ENCODE measurements around the gene GALNTL6.

Gene GALNTL6

GRCh38 chr4:171924746-171925376 is 111.7 kb downstream of the GALNTL6 start:
- 87% methylated on average over 5 of the region's 5 CpGs for WGBS

DNA sequence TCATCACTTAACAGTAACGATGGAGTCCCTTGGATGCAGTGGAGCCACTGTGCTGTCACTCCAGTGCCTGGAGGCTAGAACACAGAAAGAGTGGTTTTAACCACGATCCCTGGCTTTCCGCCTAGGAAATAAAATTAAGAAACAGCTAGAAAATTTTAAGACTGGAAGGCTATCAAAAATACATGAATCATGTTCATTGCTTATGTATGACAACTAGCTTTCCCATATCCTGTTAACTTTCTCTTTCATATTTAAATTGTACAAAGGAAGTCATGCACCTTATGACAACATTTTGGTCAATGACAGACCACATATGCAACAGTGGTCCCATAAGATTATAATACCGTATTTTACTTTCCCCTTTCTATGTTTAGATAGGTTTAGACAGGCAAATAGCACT is 115.1 kb downstream of the GALNTL6 start:
- H4K8ac ChIP-seq (ENCODE audit: low read length) = no peak overlapping the region
- no peaks in the 10 kb centered on the region for H3K79me1 ChIP-seq (replicated peaks; ENCODE audit: low read length, poor library complexity, severe bottlenecking)
- no peak overlapping the region for H2AFZ ChIP-seq (ENCODE audit: low read depth, low read length)
- H3K36me3 ChIP-seq (ENCODE audit: control insufficient read depth in 1 of 2, insufficient read depth in 2 of 2, low read depth in 1 of 2, low read length in 2 of 2) = no peaks in the 10 kb centered on the region
- H3K18ac ChIP-seq (ENCODE audit: low read depth in 1 of 2, low read length in 2 of 2) = no peak overlapping the region
- H3K4me3 ChIP-seq (ENCODE audit: insufficient read depth in 1 of 2, low read depth in 1 of 2, low read length in 2 of 2) = no peak overlapping the region
- no peak overlapping the region for H2BK120ac ChIP-seq (ENCODE audit: low read depth, low read length)
- H2BK5ac ChIP-seq (ENCODE audit: low read depth, low read length, poor library complexity, severe bottlenecking) = no peak overlapping the region
- no peak overlapping the region for H2AK5ac ChIP-seq (ENCODE audit: low read length, severe bottlenecking)
- no peak overlapping the region for H2BK12ac ChIP-seq (ENCODE audit: low read length in 2 of 2)
- no peak overlapping the region for H4K91ac ChIP-seq (ENCODE audit: low read length)
- WGBS = 88% methylated on average over 1 of the region's 4 CpGs
- H3K9ac ChIP-seq (ENCODE audit: low read length) = no peak overlapping the region
- H3K4me1 ChIP-seq (ENCODE audit: control insufficient read depth, insufficient read depth, low read depth, low read length) = no peaks in the 10 kb centered on the region
- H3K27ac ChIP-seq (ENCODE audit: low read length, poor library complexity, severe bottlenecking) = no peak overlapping the region
- no peaks in the 10 kb centered on the region for H3K9me3 ChIP-seq (ENCODE audit: control insufficient read depth, low read length)
- H3K23ac ChIP-seq (ENCODE audit: low read length in 2 of 2) = no peak overlapping the region
- H3K27me3 ChIP-seq (ENCODE audit: control insufficient read depth in 1 of 2, insufficient read depth in 1 of 2, low read length in 2 of 2) = no peaks in the 10 kb centered on the region
- H3K4ac ChIP-seq (ENCODE audit: low read depth in 1 of 2, low read length in 2 of 2) = no peak overlapping the region
- no peak for DNase-seq
- H2BK15ac ChIP-seq (ENCODE audit: low read depth, poor library complexity, severe bottlenecking) = no peak overlapping the region
- H3K4me2 ChIP-seq (ENCODE audit: low read length, poor library complexity, severe bottlenecking) = no peak overlapping the region
- no peak overlapping the region for H3K14ac ChIP-seq (ENCODE audit: low read length in 2 of 2)

More at GRCh38 chr4:171924746-171925376, 111.7 kb downstream of the GALNTL6 start:
- Histone ChIP-seq H2AFZ (ENCODE audit: low read depth, low read length) (no peak overlapping the region), H2BK5ac (ENCODE audit: low read depth, low read length, poor library complexity, severe bottlenecking) (no peak overlapping the region), H3K9me3 (ENCODE audit: control insufficient read depth, low read length) (no peaks in the 10 kb centered on the region), H3K9ac (ENCODE audit: low read length) (no peak overlapping the region), H3K27me3 (ENCODE audit: control insufficient read depth in 1 of 2, insufficient read depth in 1 of 2, low read length in 2 of 2) (no peaks in the 10 kb centered on the region), H3K23ac (ENCODE audit: low read length in 2 of 2) (no peak overlapping the region), H2BK120ac (ENCODE audit: low read depth, low read length) (no peak overlapping the region), H3K4me3 (ENCODE audit: insufficient read depth in 1 of 2, low read depth in 1 of 2, low read length in 2 of 2) (no peak overlapping the region), H3K4me2 (ENCODE audit: low read length, poor library complexity, severe bottlenecking) (no peak overlapping the region), H2BK12ac (ENCODE audit: low read length in 2 of 2) (no peak overlapping the region), H3K4me1 (ENCODE audit: control insufficient read depth, insufficient read depth, low read depth, low read length) (no peaks in the 10 kb centered on the region), H3K14ac (ENCODE audit: low read length in 2 of 2) (no peak overlapping the region), H3K4ac (ENCODE audit: low read depth in 1 of 2, low read length in 2 of 2) (no peak overlapping the region), H3K36me3 (ENCODE audit: control insufficient read depth in 1 of 2, insufficient read depth in 2 of 2, low read depth in 1 of 2, low read length in 2 of 2) (no peaks in the 10 kb centered on the region), H2AK5ac (ENCODE audit: low read length, severe bottlenecking) (no peak overlapping the region), H2BK15ac (ENCODE audit: low read depth, poor library complexity, severe bottlenecking) (no peak overlapping the region), H4K8ac (ENCODE audit: low read length) (no peak overlapping the region), H4K91ac (ENCODE audit: low read length) (no peak overlapping the region), H3K18ac (ENCODE audit: low read depth in 1 of 2, low read length in 2 of 2) (peak overlapping the region in 1 of 2 experiments; percentile 12), H3K79me1 (replicated peaks; ENCODE audit: low read length, poor library complexity, severe bottlenecking) (no peaks in the 10 kb centered on the region), H3K27ac (ENCODE audit: low read length, poor library complexity, severe bottlenecking) (no peak overlapping the region)
- no peak for DNase-seq

- Histone ChIP-seq H2BK15ac (ENCODE audit: low read depth, poor library complexity, severe bottlenecking) (no peak overlapping the region), H2BK5ac (ENCODE audit: low read depth, low read length, poor library complexity, severe bottlenecking) (no peak overlapping the region), H3K9ac (ENCODE audit: low read length) (no peak overlapping the region), H3K79me1 (replicated peaks; ENCODE audit: low read length, poor library complexity, severe bottlenecking) (no peaks in the 10 kb centered on the region), H3K36me3 (ENCODE audit: control insufficient read depth in 1 of 2, insufficient read depth in 2 of 2, low read depth in 1 of 2, low read length in 2 of 2) (no peaks in the 10 kb centered on the region), H2BK120ac (ENCODE audit: low read depth, low read length) (no peak overlapping the region), H3K18ac (ENCODE audit: low read depth in 1 of 2, low read length in 2 of 2) (no peak overlapping the region), H3K14ac (ENCODE audit: low read length in 2 of 2) (peak overlapping the region in 1 of 2 experiments; percentile 23), H3K4me2 (ENCODE audit: low read length, poor library complexity, severe bottlenecking) (no peak overlapping the region), H2AK5ac (ENCODE audit: low read length, severe bottlenecking) (no peak overlapping the region), H3K27me3 (ENCODE audit: control insufficient read depth in 1 of 2, insufficient read depth in 1 of 2, low read length in 2 of 2) (no peaks in the 10 kb centered on the region), H2BK12ac (ENCODE audit: low read length in 2 of 2) (no peak overlapping the region), H3K4ac (ENCODE audit: low read depth in 1 of 2, low read length in 2 of 2) (no peak overlapping the region), H3K23ac (ENCODE audit: low read length in 2 of 2) (peak overlapping the region in 1 of 2 experiments; percentile 63), H4K91ac (ENCODE audit: low read length) (peak overlapping the region; percentile 27), H3K4me1 (ENCODE audit: control insufficient read depth, insufficient read depth, low read depth, low read length) (no peaks in the 10 kb centered on the region), H3K27ac (ENCODE audit: low read length, poor library complexity, severe bottlenecking) (no peak overlapping the region), H2AFZ (ENCODE audit: low read depth, low read length) (no peak overlapping the region), H3K9me3 (ENCODE audit: control insufficient read depth, low read length) (no peaks in the 10 kb centered on the region), H3K4me3 (ENCODE audit: insufficient read depth in 1 of 2, low read depth in 1 of 2, low read length in 2 of 2) (peak overlapping the region in 1 of 2 experiments; percentile 22), H4K8ac (ENCODE audit: low read length) (no peak overlapping the region)
- WGBS = 95% methylated on average over 11 of the region's 11 CpGs
- no peak for DNase-seq
These were observed 116.3 kb downstream of the GALNTL6 start for GRCh38 chr4:171929477-171929876.

- Histone ChIP-seq H4K8ac (ENCODE audit: low read length) (no peak overlapping the region), H2AFZ (ENCODE audit: low read depth, low read length) (no peak overlapping the region), H2BK120ac (ENCODE audit: low read depth, low read length) (no peak overlapping the region), H3K4me2 (ENCODE audit: low read length, poor library complexity, severe bottlenecking) (no peak overlapping the region), H2BK15ac (ENCODE audit: low read depth, poor library complexity, severe bottlenecking) (no peak overlapping the region), H3K23ac (ENCODE audit: low read length in 2 of 2) (no peak overlapping the region), H3K79me1 (replicated peaks; ENCODE audit: low read length, poor library complexity, severe bottlenecking) (no peaks in the 10 kb centered on the region), H3K14ac (ENCODE audit: low read length in 2 of 2) (no peak overlapping the region), H3K9me3 (ENCODE audit: control insufficient read depth, low read length) (no peaks in the 10 kb centered on the region), H3K18ac (ENCODE audit: low read depth in 1 of 2, low read length in 2 of 2) (no peak overlapping the region), H3K4ac (ENCODE audit: low read depth in 1 of 2, low read length in 2 of 2) (no peak overlapping the region), H2BK5ac (ENCODE audit: low read depth, low read length, poor library complexity, severe bottlenecking) (no peak overlapping the region), H3K27ac (ENCODE audit: low read length, poor library complexity, severe bottlenecking) (no peak overlapping the region), H4K91ac (ENCODE audit: low read length) (no peak overlapping the region), H2AK5ac (ENCODE audit: low read length, severe bottlenecking) (no peak overlapping the region), H3K27me3 (ENCODE audit: control insufficient read depth in 1 of 2, insufficient read depth in 1 of 2, low read length in 2 of 2) (no peaks in the 10 kb centered on the region), H2BK12ac (ENCODE audit: low read length in 2 of 2) (no peak overlapping the region), H3K4me1 (ENCODE audit: control insufficient read depth, insufficient read depth, low read depth, low read length) (no peaks in the 10 kb centered on the region), H3K9ac (ENCODE audit: low read length) (no peak overlapping the region), H3K36me3 (ENCODE audit: control insufficient read depth in 1 of 2, insufficient read depth in 2 of 2, low read depth in 1 of 2, low read length in 2 of 2) (no peaks in the 10 kb centered on the region), H3K4me3 (ENCODE audit: insufficient read depth in 1 of 2, low read depth in 1 of 2, low read length in 2 of 2) (no peak overlapping the region)
- WGBS = 90% methylated on average over 8 of the region's 8 CpGs
- DNase-seq = no peak
These were observed 116.7 kb downstream of the GALNTL6 start for GRCh38 chr4:171929907-171930306.
